Panc1 (cell line): ENCODE measurements around the gene AP3B2. TPM values are rescaled to one million over a fixed set of nuclear protein-coding genes. Genes with fewer than 3 reads are reported as not detected.

Experiments
- ATAC-seq: fragments of 200-7000 bp; cut with Tn5 transposase; 2 replicates; pipeline ENCODE4 v1.9.1; 2020; ENCODE audit warnings: mild to moderate bottlenecking, moderate library complexity
- BruUV-seq: library from RNA; stranded (reverse); fragments of 400-500 nt; replicated peaks from 2 replicates; lab custom pipeline; 2021; lab: Mats Ljungman, UMichigan
- CTCF ChIA-PET: fragments of 300-600 bp; sonication (Branson Sonifier 250); formaldehyde crosslinking; loops from one replicate; lab custom pipeline; 2022; ENCODE audit warnings: antibody characterized with exemption; lab: Charles Lee
- POLR2A ChIA-PET: fragments of 300-600 bp; sonication (Branson Sonifier 250); formaldehyde crosslinking; loops from one replicate; lab custom pipeline; 2022; ENCODE audit warnings: antibody characterized with exemption; lab: Charles Lee
- DNase-seq: peaks from one replicate; pipeline ENCODE4 v3.0.0-alpha.2; 2010; ENCODE audit warnings: low read depth, low spot score
- H3K27ac ChIP-seq: 2 replicates; pipeline ENCODE4 v1.5.1; 2011; ENCODE audit warnings: mild to moderate bottlenecking, low read length, inconsistent platforms
- H3K27me3 ChIP-seq: fragments of 200-500 bp; sonication (Bioruptor generic); 2 replicates; pipeline ENCODE4 v1.6.0; 2014; ENCODE audit warnings: low read length, inconsistent platforms; ENCODE audit not compliant: control insufficient read depth, insufficient read depth
- H3K36me3 ChIP-seq: fragments of 200-500 bp; sonication (Bioruptor generic); 2 replicates; pipeline ENCODE4 v1.5.1; 2014; ENCODE audit warnings: inconsistent platforms, mild to moderate bottlenecking, low read length, moderate library complexity; ENCODE audit not compliant: control insufficient read depth, insufficient read depth
- H3K4me1 ChIP-seq: 2 replicates; pipeline ENCODE4 v1.5.1; 2011; ENCODE audit warnings: inconsistent platforms, mild to moderate bottlenecking, low read length, moderate library complexity; ENCODE audit not compliant: control insufficient read depth, insufficient read depth
- H3K4me3 ChIP-seq, 2 experiments: 2 replicates each; pipeline ENCODE4 v1.5.1; 2011 to 2012; ENCODE audit warnings: low read depth in 2 of 2, low read length in 2 of 2, mild to moderate bottlenecking in 2 of 2, inconsistent platforms in 1 of 2, moderate library complexity in 1 of 2
- H3K9me3 ChIP-seq: fragments of 200-500 bp; sonication (Bioruptor generic); 2 replicates; pipeline ENCODE4 v1.5.1; 2014; ENCODE audit warnings: low read depth, mild to moderate bottlenecking, inconsistent platforms, low read length, moderate library complexity; ENCODE audit not compliant: control insufficient read depth, insufficient read depth
- CTCF ChIP-seq: fragments of 450-650 bp; IDR thresholded peaks from 2 replicates; pipeline ENCODE4 v1.5.1; 2017; ENCODE audit warnings: mild to moderate bottlenecking
- POLR2AphosphoS5 ChIP-seq: IDR thresholded peaks from 2 replicates; pipeline ENCODE4 v1.6.1; 2012; ENCODE audit warnings: mild to moderate bottlenecking, low read depth, low read length, moderate library complexity
- REST ChIP-seq, 2 experiments: IDR thresholded peaks; 2 replicates each; pipeline ENCODE4 v1.6.1; 2011 to 2012; ENCODE audit warnings: low read depth in 2 of 2, control low read depth in 1 of 2, low read length in 1 of 2, mild to moderate bottlenecking in 1 of 2, moderate library complexity in 1 of 2; ENCODE audit not compliant: insufficient read depth in 1 of 2
- SIN3A ChIP-seq: IDR thresholded peaks from 2 replicates; pipeline ENCODE4 v1.6.1; 2012; ENCODE audit warnings: low read depth, mild to moderate bottlenecking, low read length, moderate library complexity, borderline replicate concordance; ENCODE audit not compliant: insufficient read depth
- TCF7L2 ChIP-seq: IDR thresholded peaks from 2 replicates; pipeline ENCODE4 v1.6.1; 2011; ENCODE audit warnings: mild to moderate bottlenecking, low read depth, low read length, inconsistent platforms
- in situ Hi-C: cut with HindIII; loops from 2 replicates; pipeline ENCODE4 v1.10.0; 2016; ENCODE audit warnings: low sequenced_read_pairs, low pct_unique_long_range_greater_than_20kb
- intact Hi-C: fragments of 100-400 bp; cut with micrococcal nuclease; formaldehyde crosslinking; loops from one replicate; pipeline ENCODE4 v1.10.0; 2022; ENCODE audit not compliant: unreplicated experiment
- total RNA-seq: library from RNA; stranded (reverse); gene quantifications from one replicate; pipeline ENCODE4 v1.2.1, GENCODE V29; 2021; ENCODE audit not compliant: unreplicated experiment

AP3B2 gene
- total RNA-seq, 1 experiment from 2014 or later: 0.95 TPM

DNA sequence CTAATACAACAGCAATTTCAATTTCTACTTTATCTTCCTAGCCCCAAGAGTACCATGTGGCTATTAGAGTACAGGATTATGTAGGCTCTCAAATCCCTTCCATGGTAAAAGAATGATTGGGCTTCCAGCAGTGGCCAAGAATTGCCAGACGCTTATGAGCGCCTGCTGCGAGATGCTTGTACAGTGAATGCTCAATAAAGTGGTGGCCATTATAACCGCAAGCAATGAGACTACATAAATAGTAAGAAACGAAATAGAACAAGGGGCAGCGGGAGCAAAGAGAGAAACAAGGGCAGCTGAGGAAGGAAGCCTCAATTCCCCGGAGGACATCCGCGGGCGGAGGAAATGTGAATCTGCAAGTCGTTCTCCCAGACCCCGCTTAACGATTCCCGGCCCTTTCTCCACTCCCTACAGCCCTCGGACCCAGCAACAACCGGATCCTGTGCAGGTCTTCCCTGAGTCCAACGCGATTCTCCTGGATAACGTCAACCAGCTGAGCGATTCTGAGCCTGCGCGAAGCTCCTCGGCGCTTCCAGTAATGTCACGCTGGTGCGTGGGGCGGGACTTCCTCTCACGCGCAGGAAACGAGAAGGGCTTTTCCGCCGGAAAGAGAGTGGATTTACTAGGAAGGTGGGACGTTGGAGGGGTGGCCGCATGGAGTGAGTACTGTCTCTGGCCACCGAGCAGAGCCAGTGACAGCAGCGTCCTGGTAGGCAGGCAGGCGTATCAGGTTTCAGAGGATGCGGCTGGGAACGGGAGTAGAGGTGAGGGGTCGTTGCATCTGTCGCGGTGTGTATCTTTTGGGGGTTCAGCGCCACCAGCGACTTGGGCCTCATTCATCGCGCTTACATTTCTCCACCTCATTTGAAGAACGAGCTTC lies 40.5 kb upstream of the AP3B2 start:
- Histone ChIP-seq H3K27ac (peak overlapping the region; percentile 97), H3K4me3 (peak overlapping the region; percentile 93 to 97), H3K27me3 (no peaks in the 10 kb centered on the region), H3K4me1 (peaks cover 12% of the 10 kb centered on the region), H3K9me3 (no peaks in the 10 kb centered on the region), H3K36me3 (peaks cover 8% of the 10 kb centered on the region)
- in situ Hi-C loops (no loop called here), intact Hi-C loops (loop anchor here (10.0 kb wide), 1 partner anchor 205 kb away; the partner anchor contains the start of gene RPS17)
- DNase-seq (peak; percentile 85), ATAC-seq (peak; percentile 98)
- ChIA-PET CTCF (no interaction called here), POLR2A (interaction anchor here (0.8 to 1.3 kb wide), 3 partner anchors 17 to 31 kb away, joined by 3 to 4 read pairs (median 4); no protein-coding TSS in a partner anchor)
- TF ChIP-seq REST (IDR thresholded peaks at IDR 0.05; ENCODE audit: insufficient read depth in 1 of 2, low read depth in 2 of 2, low read length in 1 of 2) (0 out of 4 replicates have a peak, but pooled peaks of 1 of the 2 experiments have one; percentile 12), SIN3A (peak; percentile 93), TCF7L2 (0 out of 2 replicates have a peak, but pooled peaks have one; percentile 21), POLR2AphosphoS5 (peak; percentile 95), CTCF (no peak)
- BruUV-seq: TSS peak; percentile 97

- no peak for DNase-seq
- BruUV-seq: no TSS peak
- ATAC-seq: no peak
- in situ Hi-C loops (no loop called here), intact Hi-C loops (loop anchor here (10.0 kb wide), 1 partner anchor 204 kb away; the partner anchor contains the start of gene RPS17)
- POLR2A ChIA-PET: no interaction called here
- Histone ChIP-seq H3K27me3 (no peaks in the 10 kb centered on the region), H3K36me3 (peaks cover 3% of the 10 kb centered on the region), H3K9me3 (no peaks in the 10 kb centered on the region), H3K4me1 (peaks cover 12% of the 10 kb centered on the region), H3K27ac (no peak overlapping the region), H3K4me3 (no peak overlapping the region)
- CTCF ChIA-PET: no interaction called here
- TF ChIP-seq POLR2AphosphoS5: no peak
Observed at GRCh38 chr15:82748315-82748714, 38.6 kb upstream of the AP3B2 start.
